ENCODE results near the gene KRT28.

- TF ChIP-seq CSDC2 (CRISPR knock-in tag; IDR thresholded peaks at IDR 0.05) (no peak), PATZ1 (CRISPR knock-in tag; IDR thresholded peaks at IDR 0.05; ENCODE audit: borderline replicate concordance) (no peak), ESRRG (CRISPR knock-in tag; IDR thresholded peaks at IDR 0.05) (no peak), ZFP3 (CRISPR knock-in tag; IDR thresholded peaks at IDR 0.05) (no peak), ISL1 (CRISPR knock-in tag; IDR thresholded peaks at IDR 0.05) (no peak), PPARA (CRISPR knock-in tag; IDR thresholded peaks at IDR 0.05; ENCODE audit: borderline replicate concordance) (no peak), ZFP30 (CRISPR knock-in tag; IDR thresholded peaks at IDR 0.05) (no peak), TSHZ2 (CRISPR knock-in tag; IDR thresholded peaks at IDR 0.05) (no peak)
Measured at GRCh38 chr17:40755231-40755630, 44.5 kb downstream of the KRT28 start, which contains the start of gene KRT25.
